ENCODE data around the gene BIRC2. TPM values are rescaled to one million over a fixed set of nuclear protein-coding genes. Genes with fewer than 3 reads are reported as not detected.

The BIRC2 gene
- polyA plus RNA-seq, 1 donor (not counting 4 experiments of a cell fraction or from before 2014, with no cell fraction given), result 53.8 TPM

DNA sequence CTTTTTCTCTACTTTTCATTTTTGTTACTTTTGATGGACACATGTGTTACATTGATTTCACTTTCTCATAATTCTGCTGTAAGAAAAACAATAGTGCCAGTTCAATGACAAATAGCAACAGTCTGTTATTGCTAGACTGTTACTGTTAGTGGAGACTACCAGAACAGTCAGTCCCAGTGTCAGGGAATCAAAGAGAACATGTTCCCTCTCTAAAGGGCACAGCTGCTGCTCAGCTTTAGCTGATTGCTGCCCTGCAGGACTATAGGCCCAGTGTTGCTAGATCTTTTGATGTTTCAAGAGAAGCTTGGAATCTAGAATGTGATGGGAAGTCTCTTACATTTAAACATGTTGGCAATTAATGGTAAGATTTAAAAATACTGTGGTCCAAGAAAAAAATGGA, 26.3 kb upstream of the BIRC2 start:
- Histone ChIP-seq H3K4me1 (ENCODE audit: control insufficient read depth, extremely low read depth, insufficient read depth, low read length) (peaks cover 44% of the 10 kb centered on the region), H3K27ac (ENCODE audit: control insufficient read depth, insufficient read depth, low read length) (no peak overlapping the region), H3K36me3 (ENCODE audit: control insufficient read depth in 2 of 2, extremely low read depth in 1 of 2, insufficient read depth in 2 of 2, low read length in 2 of 2) (no peaks in the 10 kb centered on the region), H3K9me3 (ENCODE audit: control insufficient read depth, low read depth, low read length) (no peaks in the 10 kb centered on the region), H3K27me3 (ENCODE audit: control insufficient read depth, extremely low read depth, insufficient read depth, low read length) (no peaks in the 10 kb centered on the region), H2AFZ (ENCODE audit: control insufficient read depth, low read length) (peak overlapping the region; percentile 45), H3K9me1 (ENCODE audit: control insufficient read depth, extremely low read depth, insufficient read depth, low read length) (no peaks in the 10 kb centered on the region), H3K4me3 (ENCODE audit: control insufficient read depth in 2 of 3, extremely low read depth in 1 of 3, insufficient read depth in 2 of 3, low read depth in 1 of 3, low read length in 3 of 3) (no peak overlapping the region), H3K4me2 (ENCODE audit: control insufficient read depth, extremely low read depth, insufficient read depth, low read depth, low read length) (no peak overlapping the region), H4K20me1 (ENCODE audit: control insufficient read depth, extremely low read depth, insufficient read depth, low read length) (no peaks in the 10 kb centered on the region), H3K79me2 (ENCODE audit: control insufficient read depth, insufficient read depth, low read length) (no peaks in the 10 kb centered on the region), H3K9ac (ENCODE audit: control insufficient read depth, extremely low read depth, insufficient read depth, low read length) (no peak overlapping the region)
- no peak for FAIRE-seq
- TF ChIP-seq CTCF (optimal IDR thresholded peaks at IDR 0.05 in 1 of 3, IDR thresholded peaks at IDR 0.05 in 1 of 3, conservative IDR thresholded peaks at IDR 0.05 in 1 of 3; ENCODE audit: extremely low read depth in 1 of 3, insufficient read depth in 2 of 3, low read length in 3 of 3), result no peak
- no peak for TF ChIP-seq EZH2 (IDR thresholded peaks at IDR 0.05; ENCODE audit: low read length)
- no peak for DNase-seq (ENCODE audit: low read depth, low spot score)
- dilution Hi-C loops (cut with MboI; ENCODE audit: extremely low pct_ligation_motif_present, low sequenced_read_pairs), result no loop called here

- H3K4me3 ChIP-seq (ENCODE audit: control insufficient read depth in 2 of 3, extremely low read depth in 1 of 3, insufficient read depth in 2 of 3, low read depth in 1 of 3, low read length in 3 of 3), result no peak overlapping the region
- no peaks in the 10 kb centered on the region for H3K79me2 ChIP-seq (ENCODE audit: control insufficient read depth, insufficient read depth, low read length)
- H3K9ac ChIP-seq (ENCODE audit: control insufficient read depth, extremely low read depth, insufficient read depth, low read length), result no peak overlapping the region
- no peak for FAIRE-seq
- no peaks in the 10 kb centered on the region for H3K9me3 ChIP-seq (ENCODE audit: control insufficient read depth, low read depth, low read length)
- H3K27ac ChIP-seq (ENCODE audit: control insufficient read depth, insufficient read depth, low read length), result no peak overlapping the region
- H3K27me3 ChIP-seq (ENCODE audit: control insufficient read depth, extremely low read depth, insufficient read depth, low read length), result no peaks in the 10 kb centered on the region
- no peaks in the 10 kb centered on the region for H3K9me1 ChIP-seq (ENCODE audit: control insufficient read depth, extremely low read depth, insufficient read depth, low read length)
- dilution Hi-C loops (cut with MboI; ENCODE audit: extremely low pct_ligation_motif_present, low sequenced_read_pairs), result no loop called here
- DNase-seq (ENCODE audit: low read depth, low spot score), result no peak
- no peaks in the 10 kb centered on the region for H3K36me3 ChIP-seq (ENCODE audit: control insufficient read depth in 2 of 2, extremely low read depth in 1 of 2, insufficient read depth in 2 of 2, low read length in 2 of 2)
- peaks cover 35% of the 10 kb centered on the region for H3K4me1 ChIP-seq (ENCODE audit: control insufficient read depth, extremely low read depth, insufficient read depth, low read length)
- H2AFZ ChIP-seq (ENCODE audit: control insufficient read depth, low read length), result no peak overlapping the region
- TF ChIP-seq EZH2 (IDR thresholded peaks at IDR 0.05; ENCODE audit: low read length) (no peak), CTCF (optimal IDR thresholded peaks at IDR 0.05 in 1 of 3, IDR thresholded peaks at IDR 0.05 in 1 of 3, conservative IDR thresholded peaks at IDR 0.05 in 1 of 3; ENCODE audit: extremely low read depth in 1 of 3, insufficient read depth in 2 of 3, low read length in 3 of 3) (no peak)
- no peak overlapping the region for H3K4me2 ChIP-seq (ENCODE audit: control insufficient read depth, extremely low read depth, insufficient read depth, low read depth, low read length)
- no peaks in the 10 kb centered on the region for H4K20me1 ChIP-seq (ENCODE audit: control insufficient read depth, extremely low read depth, insufficient read depth, low read length)
Observed at GRCh38 chr11:102322560-102322959, 24.5 kb upstream of the BIRC2 start.
